ENCODE results near the gene MKNK2. TPM values are rescaled to one million over a fixed set of nuclear protein-coding genes. Genes with fewer than 3 reads are reported as not detected.
"Not testable (repeated sequence)": the region's sequence is repeated elsewhere in the genome, so short reads cannot be mapped to it uniquely, and the experiment has no call there.

The MKNK2 gene
- total and polyA plus RNA-seq, 10 of the 15 experiments (the other 5 are each of a cell fraction or from before 2014, with no cell fraction given): 9.6 to 365 (median 69.9) TPM

DNA sequence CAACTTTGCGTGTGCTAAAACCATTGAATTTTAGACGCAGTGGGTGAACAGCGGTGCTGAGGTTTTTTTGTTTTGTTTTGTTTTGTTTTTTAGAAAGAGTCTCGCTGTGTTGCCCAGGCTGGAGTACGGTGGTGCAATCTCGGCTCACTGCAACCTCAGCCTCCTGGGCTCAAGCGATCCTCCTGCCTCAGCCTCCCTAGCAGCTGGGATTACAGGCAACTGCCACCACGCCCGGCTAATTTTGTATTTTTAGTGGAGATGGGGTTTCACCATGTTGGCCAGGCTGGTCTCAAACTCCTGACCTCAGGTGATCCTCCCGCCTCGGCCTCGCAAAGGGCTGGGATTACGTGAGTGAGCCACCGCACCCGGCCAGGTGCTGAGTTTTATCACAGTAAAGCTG lies 16.8 kb downstream of the MKNK2 start:
- WGBS (ENCODE audit: insufficient coverage, insufficient replicate concordance, low lambda C conversion rate, missing lambda C conversion rate): 81% methylated on average over 15 of the region's 15 CpGs
- SMC1A ChIA-PET (ENCODE audit: uncharacterized antibody, unreplicated experiment); H4K20me1 ChIP-seq (ENCODE audit: control insufficient read depth, insufficient read depth); H3K4me3 ChIP-seq; H3K27me3 ChIP-seq (replicated peaks in 1 of 2; ENCODE audit: control insufficient read depth in 2 of 2, insufficient read depth in 2 of 2, low read length in 1 of 2); H3K79me2 ChIP-seq (ENCODE audit: control insufficient read depth, insufficient read depth, low read length); H3K9ac ChIP-seq (ENCODE audit: control insufficient read depth, insufficient read depth, low read length); DNase-seq (ENCODE audit: low read depth, low spot score); RAD21 ChIA-PET (ENCODE audit: unreplicated experiment); FAIRE-seq; H3K9me3 ChIP-seq (replicated peaks; ENCODE audit: control insufficient read depth, insufficient read depth, low read length); H3K36me3 ChIP-seq (ENCODE audit: control insufficient read depth in 2 of 2, insufficient read depth in 2 of 2, low read length in 1 of 2); ATAC-seq; H2AFZ ChIP-seq (ENCODE audit: control insufficient read depth, low read depth, low read length); H3K4me2 ChIP-seq (ENCODE audit: control insufficient read depth, insufficient read depth); H3K27ac ChIP-seq (ENCODE audit: control insufficient read depth, insufficient read depth); H3K4me1 ChIP-seq (ENCODE audit: control insufficient read depth, insufficient read depth, low read length); intact Hi-C loops (cut with micrococcal nuclease; ENCODE audit: unreplicated experiment); BruUV-seq (replicated peaks); in situ Hi-C loops (cut with MboI): not testable (repeated sequence)
- ChIA-PET CTCF (interaction anchor here (1.5 kb wide), 1 partner anchor 15 kb away, joined by 4 read pairs; no protein-coding TSS in a partner anchor), POLR2A (interaction anchor here (0.6 to 1.0 kb wide), 2 partner anchors 40 to 51 kb away, joined by 3 to 4 read pairs; no protein-coding TSS in a partner anchor)

DNA sequence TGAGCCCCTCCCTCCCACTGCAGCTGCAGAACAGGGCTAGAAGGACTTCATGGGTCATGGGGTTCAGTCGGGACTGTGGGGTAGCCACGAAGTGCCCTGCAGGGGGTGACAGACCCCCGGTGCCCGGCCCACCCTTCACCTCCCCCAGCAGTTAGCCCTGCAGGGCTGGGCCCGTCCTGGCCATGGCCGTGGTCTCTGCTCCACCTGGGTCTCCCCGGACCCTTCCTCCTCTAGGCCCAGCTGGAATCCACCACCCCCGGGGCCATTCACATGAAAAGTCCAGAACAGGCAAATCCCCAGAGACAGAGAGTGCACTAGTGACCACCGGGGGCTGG lies 17.3 kb downstream of the MKNK2 start:
- WGBS (ENCODE audit: insufficient coverage, insufficient replicate concordance, low lambda C conversion rate, missing lambda C conversion rate): 70% methylated on average over 9 of the region's 9 CpGs
- Histone ChIP-seq H4K20me1 (ENCODE audit: control insufficient read depth, insufficient read depth) (no peaks in the 10 kb centered on the region), H3K4me2 (ENCODE audit: control insufficient read depth, insufficient read depth) (no peak overlapping the region), H3K27ac (ENCODE audit: control insufficient read depth, insufficient read depth) (no peak overlapping the region), H3K9me3 (replicated peaks; ENCODE audit: control insufficient read depth, insufficient read depth, low read length) (peaks cover 5% of the 10 kb centered on the region; the same call in 2 of the 3 replicates), H3K4me3 (no peak overlapping the region), H2AFZ (ENCODE audit: control insufficient read depth, low read depth, low read length) (no peak overlapping the region), H3K36me3 (ENCODE audit: control insufficient read depth in 2 of 2, insufficient read depth in 2 of 2, low read length in 1 of 2) (peaks cover 2 to 3% of the 10 kb centered on the region in 2 experiments; a peak in 3 of 4 replicates), H3K4me1 (ENCODE audit: control insufficient read depth, insufficient read depth, low read length) (peaks cover 3% of the 10 kb centered on the region; the same call in 1 of the 2 replicates), H3K27me3 (replicated peaks in 1 of 2; ENCODE audit: control insufficient read depth in 2 of 2, insufficient read depth in 2 of 2, low read length in 1 of 2) (no peaks in the 10 kb centered on the region), H3K79me2 (ENCODE audit: control insufficient read depth, insufficient read depth, low read length) (no peaks in the 10 kb centered on the region), H3K9ac (ENCODE audit: control insufficient read depth, insufficient read depth, low read length) (no peak overlapping the region)
- BruUV-seq (replicated peaks): no TSS peak
- no peak for TF ChIP-seq KDM1A (IDR thresholded peaks at IDR 0.05; ENCODE audit: borderline replicate concordance)
- no peak for TF ChIP-seq STAT1 (conservative IDR thresholded peaks at IDR 0.05)
- no peak for TF ChIP-seq NBN (IDR thresholded peaks at IDR 0.05)
- TF ChIP-seq EP300 (IDR thresholded peaks at IDR 0.05; ENCODE audit: borderline replicate concordance in 1 of 2, control insufficient read depth in 1 of 2, low read depth in 2 of 2, low read length in 2 of 2): no peak
- TF ChIP-seq TARDBP (IDR thresholded peaks at IDR 0.05; ENCODE audit: borderline replicate concordance): no peak
- TF ChIP-seq, protein P1, sequence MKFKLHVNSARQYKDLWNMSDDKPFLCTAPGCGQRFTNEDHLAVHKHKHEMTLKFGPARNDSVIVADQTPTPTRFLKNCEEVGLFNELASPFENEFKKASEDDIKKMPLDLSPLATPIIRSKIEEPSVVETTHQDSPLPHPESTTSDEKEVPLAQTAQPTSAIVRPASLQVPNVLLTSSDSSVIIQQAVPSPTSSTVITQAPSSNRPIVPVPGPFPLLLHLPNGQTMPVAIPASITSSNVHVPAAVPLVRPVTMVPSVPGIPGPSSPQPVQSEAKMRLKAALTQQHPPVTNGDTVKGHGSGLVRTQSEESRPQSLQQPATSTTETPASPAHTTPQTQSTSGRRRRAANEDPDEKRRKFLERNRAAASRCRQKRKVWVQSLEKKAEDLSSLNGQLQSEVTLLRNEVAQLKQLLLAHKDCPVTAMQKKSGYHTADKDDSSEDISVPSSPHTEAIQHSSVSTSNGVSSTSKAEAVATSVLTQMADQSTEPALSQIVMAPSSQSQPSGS (IDR thresholded peaks at IDR 0.05; ENCODE audit: low read length): no peak
- no peak for TF ChIP-seq CEBPB (IDR thresholded peaks at IDR 0.05; ENCODE audit: borderline replicate concordance in 1 of 2, low read depth in 2 of 2, low read length in 2 of 2)
- no peak for TF ChIP-seq SRF (IDR thresholded peaks at IDR 0.05; ENCODE audit: low read depth in 2 of 2, low read length in 2 of 2)
- TF ChIP-seq, protein P2, sequence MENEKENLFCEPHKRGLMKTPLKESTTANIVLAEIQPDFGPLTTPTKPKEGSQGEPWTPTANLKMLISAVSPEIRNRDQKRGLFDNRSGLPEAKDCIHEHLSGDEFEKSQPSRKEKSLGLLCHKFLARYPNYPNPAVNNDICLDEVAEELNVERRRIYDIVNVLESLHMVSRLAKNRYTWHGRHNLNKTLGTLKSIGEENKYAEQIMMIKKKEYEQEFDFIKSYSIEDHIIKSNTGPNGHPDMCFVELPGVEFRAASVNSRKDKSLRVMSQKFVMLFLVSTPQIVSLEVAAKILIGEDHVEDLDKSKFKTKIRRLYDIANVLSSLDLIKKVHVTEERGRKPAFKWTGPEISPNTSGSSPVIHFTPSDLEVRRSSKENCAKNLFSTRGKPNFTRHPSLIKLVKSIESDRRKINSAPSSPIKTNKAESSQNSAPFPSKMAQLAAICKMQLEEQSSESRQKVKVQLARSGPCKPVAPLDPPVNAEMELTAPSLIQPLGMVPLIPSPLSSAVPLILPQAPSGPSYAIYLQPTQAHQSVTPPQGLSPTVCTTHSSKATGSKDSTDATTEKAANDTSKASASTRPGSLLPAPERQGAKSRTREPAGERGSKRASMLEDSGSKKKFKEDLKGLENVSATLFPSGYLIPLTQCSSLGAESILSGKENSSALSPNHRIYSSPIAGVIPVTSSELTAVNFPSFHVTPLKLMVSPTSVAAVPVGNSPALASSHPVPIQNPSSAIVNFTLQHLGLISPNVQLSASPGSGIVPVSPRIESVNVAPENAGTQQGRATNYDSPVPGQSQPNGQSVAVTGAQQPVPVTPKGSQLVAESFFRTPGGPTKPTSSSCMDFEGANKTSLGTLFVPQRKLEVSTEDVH (IDR thresholded peaks at IDR 0.05; ENCODE audit: low read depth, partially characterized antibody): no peak
- DNase-seq (ENCODE audit: low read depth, low spot score) (no peak), FAIRE-seq (no peak), ATAC-seq (no peak)
- ChIA-PET SMC1A (ENCODE audit: uncharacterized antibody, unreplicated experiment) (no interaction called here), CTCF (no interaction called here), POLR2A (no interaction called here), RAD21 (ENCODE audit: unreplicated experiment) (interaction anchor here (2.2 kb wide), 1 partner anchor 8 kb away, joined by 9 read pairs; no protein-coding TSS in a partner anchor)
- in situ Hi-C loops (cut with MboI): no loop called here
- intact Hi-C loops (cut with micrococcal nuclease; ENCODE audit: unreplicated experiment): no loop called here
